Panc1 (cell line): ENCODE data around the gene FBLN1.

Experiments
- CTCF ChIP-seq: fragments of 450-650 bp; IDR thresholded peaks from 2 replicates; pipeline ENCODE4 v1.5.1; 2017; ENCODE audit warnings: mild to moderate bottlenecking
- POLR2AphosphoS5 ChIP-seq: IDR thresholded peaks from 2 replicates; pipeline ENCODE4 v1.6.1; 2012; ENCODE audit warnings: mild to moderate bottlenecking, low read depth, low read length, moderate library complexity
- REST ChIP-seq, 2 experiments: IDR thresholded peaks; 2 replicates each; pipeline ENCODE4 v1.6.1; 2011 to 2012; ENCODE audit warnings: low read depth in 2 of 2, control low read depth in 1 of 2, low read length in 1 of 2, mild to moderate bottlenecking in 1 of 2, moderate library complexity in 1 of 2; ENCODE audit not compliant: insufficient read depth in 1 of 2
- SIN3A ChIP-seq: IDR thresholded peaks from 2 replicates; pipeline ENCODE4 v1.6.1; 2012; ENCODE audit warnings: low read depth, mild to moderate bottlenecking, low read length, moderate library complexity, borderline replicate concordance; ENCODE audit not compliant: insufficient read depth
- TCF7L2 ChIP-seq: IDR thresholded peaks from 2 replicates; pipeline ENCODE4 v1.6.1; 2011; ENCODE audit warnings: mild to moderate bottlenecking, low read depth, low read length, inconsistent platforms

GRCh38 chr22:45638197-45638596 lies 135.5 kb downstream of the FBLN1 start:
- no peak for TF ChIP-seq CTCF
- no peak for TF ChIP-seq POLR2AphosphoS5
- no peak for TF ChIP-seq REST (IDR thresholded peaks at IDR 0.05; ENCODE audit: insufficient read depth in 1 of 2, low read depth in 2 of 2, low read length in 1 of 2)
- no peak for TF ChIP-seq TCF7L2
- TF ChIP-seq SIN3A: no peak
